Epidermal melanocyte (primary cell): ENCODE results near the gene MTA1.

Experiments used
- DNase-seq: peaks from one replicate; pipeline ENCODE4 v3.0.0; 2011; ENCODE audit warnings: low spot score; ENCODE audit not compliant: insufficient read length

The MTA1 gene

DNA sequence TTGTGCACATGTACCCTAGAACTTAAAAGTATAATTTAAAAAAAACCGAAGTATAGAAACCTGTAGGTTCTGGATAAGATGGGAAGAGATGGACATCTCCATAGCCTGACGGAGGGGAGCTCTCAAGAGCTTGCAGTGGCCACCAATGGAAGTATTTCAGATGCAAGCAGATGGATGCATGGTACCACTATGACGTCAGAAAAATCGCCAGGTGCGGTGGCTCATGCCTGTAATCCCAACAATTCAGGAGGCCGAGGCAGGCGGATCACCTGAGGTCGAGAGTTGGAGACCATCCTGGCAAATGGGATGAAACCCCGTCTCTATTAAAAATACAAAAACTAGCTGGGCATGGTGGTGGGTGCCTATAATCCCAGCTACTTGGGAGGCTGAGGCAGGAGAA, 17.9 kb upstream of the MTA1 start:
- no peak for DNase-seq

DNA sequence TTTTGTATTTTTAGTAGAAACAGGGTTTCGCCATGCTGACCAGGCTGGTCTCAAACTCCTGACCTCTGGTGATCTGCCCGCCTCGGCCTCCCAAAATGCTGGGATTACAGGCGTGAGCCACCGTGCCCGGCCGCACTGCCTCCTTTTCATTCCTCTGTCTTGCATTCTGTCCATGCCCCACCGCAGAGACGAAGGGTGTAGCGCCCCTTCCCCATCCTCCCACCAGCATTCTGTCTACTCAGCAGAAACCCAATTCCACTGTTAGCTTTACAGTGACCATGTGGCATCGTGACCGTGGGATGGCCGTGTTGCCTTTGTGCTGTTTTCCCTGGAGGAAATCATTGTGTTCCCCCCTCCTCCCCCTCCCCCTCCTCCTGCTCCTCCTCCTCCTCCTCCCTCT, 11.0 kb upstream of the MTA1 start:
- DNase-seq = no peak

DNA sequence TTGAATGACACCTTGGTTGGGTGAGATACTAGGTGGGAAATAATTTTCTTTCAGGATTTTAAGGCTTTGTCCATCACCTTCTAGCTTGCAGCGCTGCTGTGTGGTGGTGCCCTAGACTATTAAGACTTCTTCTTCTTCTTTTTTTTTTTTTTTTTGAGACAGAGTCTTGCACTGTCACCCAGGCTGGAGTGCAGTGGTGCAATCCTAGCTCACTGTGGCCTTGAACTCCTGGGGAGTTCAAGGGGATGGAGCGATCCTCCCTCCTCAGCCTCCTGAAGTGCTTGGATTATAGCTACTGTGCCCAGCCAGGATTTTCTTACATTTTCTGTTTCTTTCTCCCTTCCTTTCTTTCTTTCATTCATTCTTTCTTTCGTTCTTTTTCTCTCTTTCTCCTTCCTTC, 10.3 kb upstream of the MTA1 start:
- DNase-seq = no peak

DNA sequence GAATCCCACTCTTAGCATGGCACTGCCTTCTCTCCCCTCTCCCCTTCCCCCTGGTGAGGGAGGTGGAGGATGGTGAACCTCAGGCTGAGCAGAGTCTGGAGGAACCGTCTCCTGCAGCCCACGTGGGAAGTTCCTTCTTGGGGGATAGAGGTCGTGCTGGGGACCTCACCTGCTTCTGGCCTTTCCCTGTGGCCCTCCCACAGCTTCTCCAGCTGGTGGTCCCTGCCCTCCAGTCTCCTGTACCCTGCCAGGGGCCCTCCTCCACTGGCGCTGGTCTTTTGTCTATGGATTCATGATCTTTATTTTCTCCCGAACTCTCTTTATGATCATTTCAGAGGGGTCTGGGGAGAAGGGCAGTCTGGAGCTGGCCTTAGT, 9.0 kb upstream of the MTA1 start:
- DNase-seq = no peak

DNA sequence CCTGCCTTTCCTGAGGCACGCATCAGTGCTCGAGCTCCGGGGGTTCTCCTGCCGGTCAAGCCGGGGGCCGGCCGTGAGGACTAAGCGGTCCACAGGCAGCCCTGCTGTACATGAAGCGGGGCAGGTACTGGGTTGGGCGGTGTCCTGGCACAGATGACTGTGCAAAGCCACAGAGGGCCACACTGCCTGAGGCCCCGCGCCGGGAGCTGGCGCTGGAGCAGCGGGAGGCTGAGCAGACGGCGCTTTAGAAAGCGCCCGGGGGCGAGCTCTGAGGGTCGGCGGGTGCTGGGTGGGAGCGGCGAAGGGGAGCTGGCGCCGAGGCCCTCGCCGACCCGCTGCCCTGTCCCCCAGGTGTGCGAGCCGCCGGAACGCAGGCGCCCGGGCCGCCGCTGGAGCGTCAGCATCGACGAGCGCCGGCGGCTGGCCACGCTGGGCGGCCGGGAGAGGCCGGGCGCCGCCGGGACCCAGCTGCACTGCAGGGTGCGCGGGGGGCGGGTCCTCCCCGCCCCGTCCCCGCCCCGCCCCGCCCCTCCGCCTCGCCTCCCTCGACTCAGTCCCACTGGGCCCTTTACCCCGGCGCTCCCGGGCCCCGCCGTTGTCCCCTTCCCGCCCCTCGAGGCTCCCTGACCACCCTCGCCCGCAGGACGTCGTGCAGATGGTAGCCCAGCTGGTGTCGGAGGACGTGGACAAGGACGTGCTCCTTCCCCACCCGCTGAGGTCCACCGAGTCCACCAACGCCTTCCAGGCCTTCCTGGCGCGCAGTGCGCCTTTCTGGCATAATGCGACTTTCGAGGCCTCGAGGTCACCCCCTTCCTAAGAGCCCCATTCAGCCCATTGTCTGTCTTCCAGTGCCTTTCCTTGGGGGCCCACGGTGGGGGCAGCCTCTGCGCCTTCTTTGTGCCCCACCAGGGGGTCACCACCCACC, 8.3 kb upstream of the MTA1 start:
- peak; percentile 73 for DNase-seq

DNA sequence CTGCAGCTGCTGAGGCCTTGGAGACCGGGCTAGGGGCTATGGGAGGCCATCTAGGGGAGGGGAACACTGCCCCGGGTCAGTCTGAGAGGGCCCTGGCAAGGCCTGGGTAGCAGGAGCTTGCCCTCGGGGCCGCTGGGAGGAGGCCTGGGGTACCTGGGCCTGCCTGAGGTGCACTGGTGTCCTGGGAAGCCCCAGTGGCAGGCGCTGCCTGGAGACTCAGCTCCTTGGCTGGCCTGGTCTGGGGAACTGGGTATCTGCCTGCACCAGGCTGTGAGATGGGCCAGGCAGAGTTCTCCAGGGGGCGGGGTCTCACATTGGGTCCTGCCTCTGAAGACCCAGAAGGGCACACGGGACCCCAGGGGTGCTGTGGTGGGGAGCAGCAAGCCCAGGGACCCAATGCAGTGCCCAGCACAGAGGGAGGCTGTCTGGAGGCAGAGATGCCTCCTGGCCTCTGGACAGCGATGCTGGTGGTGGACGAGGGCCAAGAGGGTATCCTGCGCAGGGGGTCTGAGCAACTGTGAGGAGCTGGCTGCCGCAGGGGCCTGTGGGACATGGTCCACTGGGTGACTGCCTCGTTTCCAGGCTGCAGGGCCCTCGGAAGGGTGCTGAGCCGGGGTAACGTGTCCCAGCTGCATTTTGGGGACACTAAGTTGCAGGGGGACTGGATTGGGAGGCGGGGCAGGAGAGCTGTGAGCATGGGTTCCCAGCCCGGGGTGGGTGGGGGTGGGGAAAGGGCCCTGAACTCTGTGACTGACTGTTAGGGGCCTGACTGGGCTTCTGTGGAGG, 7.4 kb upstream of the MTA1 start:
- no peak for DNase-seq

DNA sequence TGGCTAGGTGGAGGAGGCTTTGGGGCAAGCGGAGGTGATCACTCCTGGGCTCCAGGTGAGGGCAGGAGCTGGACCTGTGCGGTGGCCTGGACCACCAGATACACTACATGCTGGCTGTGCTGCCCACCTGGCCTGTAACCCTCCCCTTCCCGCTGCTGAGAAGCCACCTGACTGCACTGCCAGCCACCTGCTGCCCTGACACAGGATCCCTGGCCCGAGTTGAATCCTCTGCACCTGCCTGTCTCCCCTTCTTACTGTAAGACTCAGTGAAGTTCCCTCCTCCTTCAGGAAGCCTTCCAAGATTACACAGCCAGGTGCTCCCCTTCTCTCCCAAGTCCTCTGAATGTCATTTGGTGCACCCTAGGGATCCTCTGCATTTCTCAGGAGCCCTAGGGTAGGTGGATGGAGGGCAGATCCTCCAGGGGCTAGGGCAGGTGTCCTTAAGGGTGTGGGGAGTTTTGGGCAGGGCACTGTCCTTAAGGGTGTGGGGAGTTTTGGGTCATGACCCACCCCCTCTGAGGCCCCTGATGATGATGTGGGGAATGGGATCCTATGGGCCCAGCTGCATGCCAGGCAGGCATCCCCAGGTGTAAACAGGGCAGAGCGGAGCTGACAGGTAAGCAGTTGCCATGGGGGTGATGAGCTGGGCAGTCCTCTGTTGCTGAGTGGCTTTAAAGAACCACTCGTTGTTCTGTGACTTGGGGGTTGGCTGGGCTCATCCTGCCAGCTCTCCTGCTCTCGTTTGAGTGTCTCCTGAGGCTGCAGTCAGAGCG, 6.7 kb upstream of the MTA1 start:
- no peak for DNase-seq

DNA sequence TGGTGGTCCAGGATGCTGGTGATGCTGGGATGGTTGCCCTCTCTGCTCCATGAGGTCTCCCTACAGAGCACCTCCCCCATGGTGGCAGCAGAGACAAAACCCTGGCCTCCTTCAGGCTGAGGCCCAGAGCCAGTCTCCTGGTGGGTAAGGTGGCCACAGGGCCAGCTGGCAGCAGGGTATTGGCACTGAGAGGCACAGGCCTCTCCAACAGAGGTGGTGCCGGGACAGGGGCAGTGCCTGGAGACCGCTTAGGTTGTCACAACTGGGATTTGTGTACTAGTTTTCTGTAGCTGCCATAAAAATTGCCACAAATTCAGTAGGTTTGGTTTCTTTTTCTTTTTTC, 6.1 kb upstream of the MTA1 start:
- DNase-seq = no peak

DNA sequence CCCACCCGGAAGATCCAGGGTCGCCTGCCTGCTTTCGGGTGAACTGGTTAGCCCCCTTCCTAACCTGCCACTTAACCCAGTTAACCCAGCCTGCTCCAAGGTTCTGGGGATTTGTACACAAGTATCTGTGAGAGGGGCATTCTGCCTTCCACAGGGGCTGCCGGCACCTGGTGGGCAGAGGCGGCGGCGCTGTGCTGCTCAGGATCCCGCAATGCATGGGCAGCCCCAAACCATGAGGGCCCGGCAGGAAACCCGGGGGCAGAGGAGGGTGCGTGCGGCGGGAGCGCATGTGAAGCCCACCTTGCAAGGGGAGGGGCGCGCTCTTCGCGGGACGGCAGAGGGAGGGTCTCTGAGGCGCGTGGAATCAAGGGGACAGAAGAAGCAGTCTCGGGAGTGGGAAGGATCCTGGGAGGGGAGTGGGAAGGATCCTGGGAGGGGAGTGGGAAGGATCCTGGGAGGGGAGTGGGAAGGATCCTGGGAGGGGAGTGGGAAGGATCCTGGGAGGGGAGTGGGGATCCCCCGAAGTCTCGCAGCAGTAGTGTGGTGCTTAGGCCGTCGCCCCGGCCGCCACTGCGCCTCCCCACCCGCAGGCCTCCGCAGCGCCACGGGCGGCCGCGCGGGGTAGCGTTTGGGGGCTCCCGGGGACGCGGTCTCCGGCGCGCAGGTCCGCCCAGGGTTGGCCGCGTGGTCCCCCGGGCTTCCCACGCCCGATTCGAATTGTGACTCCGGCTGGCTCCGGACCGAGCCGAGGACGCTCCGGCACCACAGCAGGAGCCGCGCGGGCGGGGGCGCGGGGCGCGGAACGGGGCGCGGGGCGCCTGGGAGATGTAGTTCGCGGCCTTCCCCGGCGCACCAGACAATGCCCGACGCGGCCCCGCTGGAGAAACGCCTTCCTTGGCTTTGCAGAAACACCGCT, 4.9 kb upstream of the MTA1 start:
- DNase-seq = peak; percentile 89

DNA sequence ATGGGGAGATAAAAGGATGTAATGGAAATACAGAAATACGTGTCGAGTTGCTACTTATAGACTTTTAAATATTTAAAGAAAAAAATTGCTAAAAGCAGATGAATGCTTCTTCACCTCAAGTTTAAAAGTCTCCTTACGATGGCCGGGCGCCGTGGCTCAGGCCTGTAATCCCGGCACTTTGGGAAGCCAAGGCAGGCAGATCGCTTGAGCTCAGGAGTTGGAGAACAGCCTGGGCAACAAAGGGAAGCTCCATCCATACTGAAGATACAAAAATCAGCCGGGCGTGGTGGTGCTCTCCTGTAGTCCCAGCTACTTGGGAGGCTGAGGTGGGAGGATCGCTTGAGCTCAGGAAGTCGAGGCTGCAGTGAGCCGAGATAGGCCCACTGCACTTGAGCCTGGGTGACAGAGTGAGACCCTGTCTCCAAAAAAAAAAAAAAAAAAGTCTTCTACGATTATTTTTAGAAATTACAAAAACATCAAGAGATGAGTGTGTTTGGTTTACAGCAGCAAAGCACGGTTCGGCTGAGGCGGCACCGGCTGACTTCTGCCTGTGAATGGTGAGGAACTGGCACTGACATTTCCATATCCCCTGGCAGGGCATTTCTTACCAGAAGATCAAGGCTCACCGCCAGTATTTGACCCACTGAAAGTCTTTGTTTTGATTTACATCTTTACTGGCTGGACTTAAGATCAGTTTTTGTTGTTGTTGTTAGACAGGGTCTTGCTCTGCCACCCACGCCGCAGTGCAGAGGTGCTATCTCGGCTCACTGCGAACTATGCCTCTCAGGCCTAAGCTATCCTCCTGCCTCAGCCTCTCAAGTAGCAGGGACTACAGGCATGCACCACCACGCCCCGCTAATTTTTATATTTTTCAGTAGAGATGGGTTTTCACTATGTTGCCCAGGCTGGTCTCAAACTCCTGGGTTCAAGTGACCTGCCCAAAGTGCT, 3.9 kb upstream of the MTA1 start:
- DNase-seq = no peak

DNA sequence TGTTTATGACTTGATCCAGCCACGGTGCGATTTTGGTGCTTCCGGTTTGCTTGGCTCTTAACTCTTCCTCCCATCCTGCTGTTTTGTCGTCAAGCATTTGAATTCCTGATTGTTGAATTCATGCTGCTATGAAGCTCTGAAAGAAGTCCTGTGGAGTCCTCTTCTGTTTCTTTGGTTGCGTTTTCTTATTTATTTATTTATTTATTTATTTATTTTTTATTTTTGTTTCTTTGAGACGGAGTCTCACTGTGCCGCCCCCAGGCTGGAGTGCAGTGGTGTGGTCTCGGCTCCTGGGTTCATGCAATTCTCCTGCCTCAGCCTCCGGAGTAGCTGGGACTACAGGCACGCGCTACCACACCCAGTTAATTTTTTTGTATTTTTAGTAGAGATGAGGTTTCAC, 3.0 kb upstream of the MTA1 start:
- no peak for DNase-seq

DNA sequence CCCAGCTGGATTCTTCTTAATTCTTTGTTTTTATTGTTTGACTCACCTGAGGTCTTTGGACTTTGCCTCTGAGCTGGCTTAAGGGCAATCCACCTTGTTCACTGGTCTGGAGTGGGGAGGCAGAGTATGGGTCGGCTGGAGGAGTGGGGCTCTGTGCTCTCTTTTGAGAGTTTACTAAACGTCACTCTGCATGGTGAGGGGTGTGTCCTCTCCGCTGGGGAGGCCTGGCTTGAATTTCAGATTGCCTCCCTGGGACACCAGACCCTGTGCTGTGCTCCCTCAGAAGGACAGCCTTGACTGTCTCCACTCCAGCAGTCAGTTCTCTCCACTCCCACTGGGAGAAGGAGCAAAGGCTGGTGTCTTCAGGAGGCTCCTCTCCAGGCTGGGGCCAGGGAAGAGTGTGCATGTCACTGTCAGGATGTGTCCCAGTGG, 1.9 kb upstream of the MTA1 start:
- no peak for DNase-seq

DNA sequence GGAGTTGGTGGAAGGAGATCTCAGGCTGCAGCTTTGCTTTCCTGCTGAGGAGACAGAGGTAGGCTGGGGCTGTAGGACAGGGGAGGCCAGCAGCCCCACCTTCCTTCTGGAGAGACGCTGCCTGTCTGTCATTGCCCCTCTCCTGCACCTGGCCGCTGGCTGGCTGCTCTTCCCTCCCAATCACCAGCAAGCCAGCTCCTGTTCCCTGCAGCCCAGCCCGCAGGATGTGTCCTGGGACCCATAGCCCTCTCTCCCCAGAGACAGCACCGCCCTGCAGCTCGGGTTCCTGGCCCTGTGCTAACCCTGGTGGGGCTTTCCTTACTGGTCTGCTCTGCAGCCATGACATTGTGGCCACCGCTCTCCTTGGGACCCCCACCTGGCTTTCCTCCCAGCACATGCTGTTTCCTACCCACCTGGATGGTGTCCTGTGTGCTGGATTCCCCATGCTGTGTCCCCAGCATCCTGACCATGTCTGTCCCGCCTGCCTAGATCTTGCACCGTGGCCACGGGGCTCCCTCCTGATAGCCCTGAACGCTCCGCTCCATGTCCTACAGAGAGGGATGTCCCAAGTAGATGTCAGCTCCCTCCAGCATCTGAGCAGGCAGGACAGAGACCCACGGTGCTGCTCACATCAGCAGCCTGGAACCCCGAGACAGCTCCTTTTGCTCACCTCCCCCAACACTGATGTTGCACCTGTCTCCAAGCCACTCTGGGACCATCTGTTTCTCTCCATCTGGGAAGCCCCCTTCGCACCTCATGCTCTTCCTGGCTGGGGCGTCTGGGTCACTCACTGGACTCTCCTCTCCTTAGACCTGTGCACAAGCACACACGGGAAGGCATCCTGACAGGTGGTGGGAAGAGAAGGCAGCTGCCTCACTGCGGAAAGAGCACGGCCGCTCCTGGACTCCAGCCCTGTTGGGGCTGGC, 1.1 kb upstream of the MTA1 start:
- DNase-seq = no peak

DNA sequence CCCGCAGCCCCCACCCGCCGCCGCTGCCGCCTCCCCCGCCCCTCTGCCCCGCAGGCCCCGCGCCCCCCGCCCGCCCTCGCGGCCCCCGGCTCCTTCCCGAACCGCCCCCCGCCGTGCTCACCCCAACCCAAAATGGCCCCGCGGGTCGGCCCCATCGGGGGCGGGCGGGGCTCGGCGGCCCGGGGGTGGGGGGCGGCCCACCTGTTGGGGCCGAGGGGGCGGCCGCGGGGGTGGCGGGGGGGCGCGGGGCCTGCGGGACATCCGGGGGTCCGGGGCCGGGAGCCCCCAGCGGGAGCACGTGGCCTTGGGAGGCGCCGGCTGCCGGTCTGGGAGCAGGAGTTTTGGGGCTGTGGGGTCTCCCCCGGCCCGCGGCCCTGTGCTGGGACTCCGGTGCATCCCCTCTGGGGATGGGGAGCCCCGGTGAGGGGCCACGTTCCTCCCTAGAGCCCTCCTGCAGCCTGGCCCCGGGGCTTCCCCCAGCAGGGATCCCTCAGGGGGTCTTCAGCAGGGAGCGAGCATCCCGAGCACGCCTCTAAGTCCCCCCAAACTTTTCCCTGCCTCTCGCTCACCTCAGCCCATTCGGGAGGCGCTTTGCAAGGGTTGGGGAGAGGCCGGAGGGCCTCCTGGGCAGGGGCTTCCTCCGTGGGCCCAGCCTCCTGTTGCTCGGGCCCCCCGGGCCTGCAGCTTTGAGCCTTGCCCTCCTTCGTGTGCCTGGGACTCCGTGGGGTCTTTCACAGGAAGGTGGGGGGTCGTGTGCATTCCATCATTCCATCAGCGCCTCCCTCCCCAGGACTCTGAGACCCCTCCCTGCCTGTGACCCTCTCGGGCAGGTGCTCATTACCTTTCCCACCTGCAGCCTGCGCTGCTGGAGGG, 710 bp downstream of the MTA1 start:
- no peak for DNase-seq

DNA sequence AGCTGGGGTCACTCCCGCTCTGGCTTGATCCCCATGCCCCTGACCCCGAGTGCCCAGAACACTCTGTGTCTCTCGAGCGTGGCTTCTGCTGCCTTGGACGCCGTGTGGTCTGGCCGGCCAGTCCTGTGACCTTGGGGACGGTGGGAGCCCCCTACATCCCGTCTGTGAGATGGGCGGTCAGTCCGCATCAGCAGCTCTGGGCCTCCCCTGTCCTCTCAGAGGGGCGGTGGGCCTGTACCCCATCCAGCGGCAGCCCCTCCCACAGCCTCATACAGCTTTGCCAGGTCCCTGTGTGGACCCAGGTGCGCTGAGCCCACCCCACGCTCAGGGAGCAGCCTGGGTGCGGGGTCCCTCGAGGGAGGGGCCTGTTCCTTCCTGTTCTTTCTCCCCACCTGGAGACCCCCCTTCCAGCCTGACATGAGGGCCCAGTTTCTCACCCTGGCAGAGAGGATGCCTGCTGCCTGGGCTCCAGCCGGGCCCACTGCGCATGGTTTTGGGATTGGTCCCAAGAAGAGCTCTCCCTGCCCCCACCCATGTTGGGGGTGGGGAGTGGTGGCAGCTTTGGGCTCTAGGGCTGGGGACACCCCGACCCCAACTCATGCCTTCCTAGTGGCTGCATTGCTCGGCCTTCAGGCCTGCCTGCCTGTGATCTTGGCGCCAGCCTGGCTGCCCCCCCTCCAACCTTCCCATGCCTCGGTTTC, 1.5 kb downstream of the MTA1 start:
- no peak for DNase-seq

DNA sequence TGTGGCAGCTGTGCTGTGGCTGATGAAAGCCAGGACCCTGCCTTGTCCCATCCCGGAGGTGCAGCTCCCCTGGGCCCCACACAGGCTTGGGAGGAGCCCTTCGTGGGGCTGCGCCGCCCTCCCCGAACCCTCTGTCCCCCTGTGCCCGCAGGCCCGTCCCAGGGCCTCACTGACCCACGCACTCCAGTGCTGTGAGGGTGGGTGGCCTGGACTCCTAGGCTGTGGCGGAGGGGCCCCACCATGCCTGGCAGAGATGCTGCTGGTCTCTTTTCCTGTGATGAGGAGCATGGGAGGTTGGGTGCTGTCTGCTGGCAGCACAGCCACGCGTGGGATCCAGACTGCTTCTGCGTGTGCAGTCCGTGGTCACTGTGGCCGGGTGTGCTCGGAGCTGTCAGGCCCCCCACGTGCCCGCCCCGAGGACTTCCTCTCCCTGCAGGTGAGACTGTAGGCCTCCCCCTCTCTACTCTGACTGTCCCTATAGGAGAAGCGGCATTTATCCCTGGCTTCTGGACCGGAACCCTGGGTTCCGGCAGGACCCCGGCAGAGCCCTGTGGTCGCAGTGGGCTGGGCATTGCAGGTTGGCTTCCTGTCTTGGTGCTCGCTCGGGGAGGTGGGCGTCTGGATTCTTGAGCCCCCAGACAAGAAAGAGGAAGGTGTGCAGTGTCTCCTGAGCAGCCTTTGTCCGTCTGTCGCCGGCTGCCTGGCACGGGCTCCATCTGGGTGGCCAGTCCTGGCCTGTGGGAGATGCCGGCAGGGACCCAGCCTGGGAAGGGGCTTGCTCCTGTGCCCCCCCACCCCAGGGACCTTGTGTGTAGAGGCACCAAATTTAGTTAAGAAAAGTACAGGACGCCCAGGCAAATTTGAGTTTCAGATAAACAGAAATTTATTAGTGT, 2.3 kb downstream of the MTA1 start:
- no peak for DNase-seq
